BJ (cell line): ENCODE results near the gene VTI1B. TPM values are rescaled to one million over a fixed set of nuclear protein-coding genes. Genes with fewer than 3 reads are reported as not detected.
A peak's percentile ranks its signal among the peaks of the same experiment; 100 is the strongest.
"Not testable (repeated sequence)": the region's sequence is repeated elsewhere in the genome, so short reads cannot be mapped to it uniquely, and the experiment has no call there.

Source experiments
- CTCF ChIA-PET: fragments of 350-600 bp; formaldehyde crosslinking; extraction: SDS; loops from one replicate; lab custom pipeline; 2021; ENCODE audit warnings: antibody characterized with exemption, inconsistent platforms; lab: Yijun Ruan, JAX
- POLR2A ChIA-PET: fragments of 300-600 bp; sonication (Branson Sonifier 250); formaldehyde crosslinking; extraction: SDS; loops from one replicate; lab custom pipeline; 2021; ENCODE audit warnings: antibody characterized with exemption; lab: Charles Lee
- DNase-seq: peaks from one replicate; pipeline ENCODE4 v3.0.0-alpha.2; 2011; ENCODE audit warnings: low read depth
- H3K27me3 ChIP-seq: 2 replicates; pipeline ENCODE4 v1.6.0; 2011; ENCODE audit warnings: low read length; ENCODE audit not compliant: control insufficient read depth, insufficient read depth
- H3K36me3 ChIP-seq: 2 replicates; pipeline ENCODE4 v1.5.1; 2011; ENCODE audit warnings: low read length; ENCODE audit not compliant: control insufficient read depth, insufficient read depth
- H3K4me3 ChIP-seq: 2 replicates; pipeline ENCODE4 v1.5.1; 2011; ENCODE audit warnings: low read depth, mild to moderate bottlenecking, control low read depth, low read length
- CTCF ChIP-seq: IDR thresholded peaks from 2 replicates; pipeline ENCODE4 v1.5.1; 2011; ENCODE audit warnings: low read depth, mild to moderate bottlenecking, control low read depth, inconsistent platforms, low read length, moderate library complexity; ENCODE audit not compliant: insufficient read depth
- polyA plus RNA-seq: library from polyadenylated mRNA; depleted of rRNA; stranded (reverse); fragments of >200 nt; gene quantifications from 2 replicates; pipeline ENCODE4 v1.2.3, GENCODE V29; 2011

Gene VTI1B
- polyA plus RNA-seq, 1 experiment = 66.2 TPM

- ChIA-PET CTCF (interaction anchor here (1.2 kb wide), 1 partner anchor 94 kb away, joined by 3 read pairs; no protein-coding TSS in a partner anchor), POLR2A (no interaction called here)
Observed at GRCh38 chr14:67610491-67610890, 63.9 kb downstream of the VTI1B start.

GRCh38 chr14:67609642-67610310 lies 64.7 kb downstream of the VTI1B start:
- H3K27me3 ChIP-seq = peaks cover 6% of the 10 kb centered on the region
- no peaks in the 10 kb centered on the region for H3K36me3 ChIP-seq
- CTCF ChIA-PET = interaction anchor here (1.2 to 1.5 kb wide), 2 partner anchors 10 to 95 kb away, joined by 3 to 5 read pairs; partner anchors contain the start of gene PIGH
- no peak for DNase-seq
- no peak overlapping the region for H3K4me3 ChIP-seq
- POLR2A ChIA-PET = no interaction called here
- TF ChIP-seq CTCF = no peak

More at GRCh38 chr14:67610491-67610890, 63.9 kb downstream of the VTI1B start:
- Histone ChIP-seq H3K27me3 (peaks cover 6% of the 10 kb centered on the region), H3K4me3 (no peak overlapping the region), H3K36me3 (no peaks in the 10 kb centered on the region)
- no peak for DNase-seq
- no peak for TF ChIP-seq CTCF

- DNase-seq = no peak
- Histone ChIP-seq H3K27me3 (peaks cover 2% of the 10 kb centered on the region), H3K4me3 (no peak overlapping the region), H3K36me3 (no peaks in the 10 kb centered on the region)
- POLR2A ChIA-PET = no interaction called here
- CTCF ChIA-PET = interaction anchor here (0.9 to 1.3 kb wide), 4 partner anchors 11 to 96 kb away, joined by 3 to 4 read pairs (median 3); no protein-coding TSS in a partner anchor
- TF ChIP-seq CTCF = no peak
Observed at GRCh38 chr14:67607646-67608045, 66.8 kb downstream of the VTI1B start.

- no peaks in the 10 kb centered on the region; the same call in 1 of the 2 replicates for H3K27me3 ChIP-seq
- no peak for DNase-seq
- TF ChIP-seq CTCF = no peak
- POLR2A ChIA-PET = no interaction called here
- H3K36me3 ChIP-seq = no peaks in the 10 kb centered on the region
- CTCF ChIA-PET = interaction anchor here (2.2 kb wide), 1 partner anchor 64 kb away, joined by 7 read pairs; no protein-coding TSS in a partner anchor
- H3K4me3 ChIP-seq = no peak overlapping the region
Observed at GRCh38 chr14:67602995-67603545, 71.4 kb downstream of the VTI1B start.

- POLR2A ChIA-PET = no interaction called here
- CTCF ChIA-PET = no interaction called here
- no peak overlapping the region for H3K4me3 ChIP-seq
- no peaks in the 10 kb centered on the region for H3K36me3 ChIP-seq
- TF ChIP-seq CTCF = no peak
- H3K27me3 ChIP-seq = no peaks in the 10 kb centered on the region; the same call in 1 of the 2 replicates
- DNase-seq = no peak
Observed at GRCh38 chr14:67602076-67602475, 72.4 kb downstream of the VTI1B start.

- peak overlapping the region; percentile 94 for H3K4me3 ChIP-seq
- H3K27me3 ChIP-seq, POLR2A ChIA-PET, DNase-seq, H3K36me3 ChIP-seq: not testable (repeated sequence)
- CTCF ChIA-PET = interaction anchor here (0.8 to 3.8 kb wide), 16 partner anchors 10 to 173 kb away, joined by 3 to 23 read pairs (median 5); partner anchors contain the start of gene ARG2
Observed at GRCh38 chr14:67600562-67600974, 73.9 kb downstream of the VTI1B start.
